ENCODE measurements around the gene MAPK8IP3.

Gene MAPK8IP3

GRCh38 chr16:1764971-1765370, 59.0 kb downstream of the MAPK8IP3 start:
- no peak for DNase-seq

GRCh38 chr16:1765826-1766225, 59.8 kb downstream of the MAPK8IP3 start:
- DNase-seq, result no peak

- no peak for DNase-seq
Observed at GRCh38 chr16:1766231-1766630, 60.2 kb downstream of the MAPK8IP3 start.

GRCh38 chr16:1766701-1767100, 60.7 kb downstream of the MAPK8IP3 start:
- DNase-seq, result no peak

- DNase-seq, result no peak
Observed at GRCh38 chr16:1767116-1767994, 61.4 kb downstream of the MAPK8IP3 start.

- no peak for DNase-seq
Observed at GRCh38 chr16:1768061-1768766, 62.2 kb downstream of the MAPK8IP3 start.

- DNase-seq, result no peak
Observed at GRCh38 chr16:1768767-1769401, 62.9 kb downstream of the MAPK8IP3 start.

- DNase-seq, result no peak
Observed at GRCh38 chr16:1769402-1770300, 63.7 kb downstream of the MAPK8IP3 start.

- no peak for DNase-seq
Observed at GRCh38 chr16:1770328-1771187, 64.6 kb downstream of the MAPK8IP3 start.

- no peak for DNase-seq
Observed at GRCh38 chr16:1771188-1771863, 65.3 kb downstream of the MAPK8IP3 start, which contains the start of gene NME3. NME3 (minus strand) TSS chr16:1771543; CDS start chr16:1771534, 9 bp downstream.

GRCh38 chr16:1771864-1772361, 65.9 kb downstream of the MAPK8IP3 start:
- no peak for DNase-seq

- no peak for DNase-seq
Observed at GRCh38 chr16:1772362-1772907, 66.4 kb downstream of the MAPK8IP3 start, which contains the start of gene EME2. EME2 (plus strand) TSS chr16:1772810; CDS start chr16:1773228, 418 bp downstream.

GRCh38 chr16:1772908-1773702, 67.1 kb downstream of the MAPK8IP3 start, which contains the start of gene MRPS34:
MRPS34 (minus strand) TSS chr16:1773134; CDS start chr16:1773119, 15 bp downstream.
- peak; percentile 60 for DNase-seq

GRCh38 chr16:1773703-1774447, 67.9 kb downstream of the MAPK8IP3 start:
- no peak for DNase-seq

- DNase-seq, result no peak
Observed at GRCh38 chr16:1774448-1774780, 68.4 kb downstream of the MAPK8IP3 start.

GRCh38 chr16:1775006-1775845, 69.2 kb downstream of the MAPK8IP3 start:
- DNase-seq, result no peak

- DNase-seq, result no peak
Observed at GRCh38 chr16:1775846-1776671, 70.1 kb downstream of the MAPK8IP3 start.

Measured in NCI-H774 (cell line).